Liver (tissue), 9 donors: ENCODE measurements around the gene ERGIC1. TPM values are rescaled to one million over a fixed set of nuclear protein-coding genes. Genes with fewer than 3 reads are reported as not detected.

Experiments used
- DNase-seq: peaks from one replicate; pipeline ENCODE4 v3.0.0-alpha.2; 2017; ENCODE audit warnings: low spot score
- H3K27ac ChIP-seq, 2 donors: one replicate each; pipeline ENCODE4 v1.7.0; 2013; ENCODE audit warnings: inconsistent platforms in 2 of 2, low read length in 2 of 2, control low read depth in 1 of 2, low read depth in 1 of 2, mild to moderate bottlenecking in 1 of 2
- H3K27me3 ChIP-seq, 4 donors: one replicate each; pipeline versions ENCODE4 v1.6.1 to v1.7.0; 2013; ENCODE audit warnings: low read length in 3 of 4, inconsistent platforms in 1 of 4, mild to moderate bottlenecking in 1 of 4, moderate library complexity in 1 of 4; ENCODE audit not compliant: control insufficient read depth in 4 of 4, insufficient read depth in 4 of 4
- H3K36me3 ChIP-seq, 4 donors: one replicate each; pipeline versions ENCODE4 v1.6.1 to v1.7.0; 2013; ENCODE audit warnings: low read length in 3 of 4, mild to moderate bottlenecking in 3 of 4, low read depth in 1 of 4, moderate library complexity in 1 of 4; ENCODE audit not compliant: control insufficient read depth in 4 of 4, insufficient read depth in 3 of 4
- H3K4me1 ChIP-seq, 4 donors: one replicate each; pipeline versions ENCODE4 v1.6.1 to v1.7.0; 2013; ENCODE audit warnings: low read length in 3 of 4, mild to moderate bottlenecking in 3 of 4, moderate library complexity in 1 of 4; ENCODE audit not compliant: control insufficient read depth in 4 of 4, insufficient read depth in 4 of 4
- H3K4me3 ChIP-seq, 3 donors: one replicate each; pipeline versions ENCODE4 v1.6.1 to v1.7.0; 2013; ENCODE audit warnings: low read length in 3 of 3, control low read depth in 1 of 3, low read depth in 1 of 3, mild to moderate bottlenecking in 1 of 3
- H3K9ac ChIP-seq, 2 donors: one replicate each; pipeline ENCODE4 v1.7.0; 2013; ENCODE audit warnings: low read length in 2 of 2, mild to moderate bottlenecking in 2 of 2, moderate library complexity in 2 of 2, control low read depth in 1 of 2, low read depth in 1 of 2
- H3K9me3 ChIP-seq, 4 donors: one replicate each; pipeline versions ENCODE4 v1.6.1 to v1.7.0; 2013; ENCODE audit warnings: low read length in 3 of 4; ENCODE audit not compliant: control insufficient read depth in 4 of 4
- ATF3 ChIP-seq: IDR thresholded peaks from 2 replicates; pipeline ENCODE4 v1.6.1; 2016; ENCODE audit warnings: antibody characterized with exemption
- CTCF ChIP-seq: fragments of 150-350 bp; IDR thresholded peaks from 2 replicates; pipeline ENCODE4 v1.5.1; 2017; ENCODE audit warnings: improper control_type of control experiment, low read depth, low read length; ENCODE audit not compliant: missing input control
- EGR1 ChIP-seq, 2 donors: IDR thresholded peaks; 2 replicates each; pipeline ENCODE4 v1.6.1; 2016 to 2018; ENCODE audit warnings: antibody characterized with exemption in 2 of 2, low read depth in 2 of 2
- FOXA1 ChIP-seq: IDR thresholded peaks from 2 replicates; pipeline ENCODE4 v1.6.1; 2016; ENCODE audit warnings: antibody characterized with exemption
- FOXA2 ChIP-seq: IDR thresholded peaks from 2 replicates; pipeline ENCODE4 v1.6.1; 2016; ENCODE audit warnings: antibody characterized with exemption
- GABPA ChIP-seq, 2 donors: IDR thresholded peaks in 1 of 2; conservative IDR thresholded peaks in 1 of 2; 2 replicates each; pipeline ENCODE4 v1.6.1; 2016; ENCODE audit warnings: antibody characterized with exemption in 2 of 2, mild to moderate bottlenecking in 1 of 2, moderate library complexity in 1 of 2
- HNF4A ChIP-seq, 2 donors: conservative IDR thresholded peaks; 2 replicates each; pipeline ENCODE4 v1.6.1; 2016; ENCODE audit warnings: antibody characterized with exemption in 2 of 2, mild to moderate bottlenecking in 2 of 2
- JUND ChIP-seq, 2 donors: IDR thresholded peaks; 2 replicates each; pipeline ENCODE4 v1.6.1; 2016; ENCODE audit warnings: antibody characterized with exemption in 2 of 2
- NR2F2 ChIP-seq: IDR thresholded peaks from 2 replicates; pipeline ENCODE4 v1.6.1; 2016; ENCODE audit warnings: antibody characterized with exemption
- RAD21 ChIP-seq, 2 donors: IDR thresholded peaks; 2 replicates each; pipeline ENCODE4 v1.6.1; 2016; ENCODE audit warnings: antibody characterized with exemption in 2 of 2, mild to moderate bottlenecking in 2 of 2
- REST ChIP-seq: IDR thresholded peaks from 2 replicates; pipeline ENCODE4 v1.6.1; 2016; ENCODE audit warnings: antibody characterized with exemption, mild to moderate bottlenecking
- RXRA ChIP-seq, 2 donors: IDR thresholded peaks; 2 replicates each; pipeline ENCODE4 v1.6.1; 2017 to 2018; ENCODE audit warnings: antibody characterized with exemption in 2 of 2, mild to moderate bottlenecking in 1 of 2
- SP1 ChIP-seq: IDR thresholded peaks from 2 replicates; pipeline ENCODE4 v1.6.1; 2018; ENCODE audit warnings: antibody characterized with exemption, mild to moderate bottlenecking
- TAF1 ChIP-seq: conservative IDR thresholded peaks from 2 replicates; pipeline ENCODE4 v1.6.1; 2016; ENCODE audit warnings: antibody characterized with exemption, mild to moderate bottlenecking
- YY1 ChIP-seq: IDR thresholded peaks from 2 replicates; pipeline ENCODE4 v1.6.1; 2016; ENCODE audit warnings: antibody characterized with exemption, mild to moderate bottlenecking
- WGBS: extraction: QIAGEN DNeasy Blood & Tissue Kit; methylation state at CpG from one replicate; pipeline ENCODE4 v1.1.7; 2013; 5-methylcytosine and 5-hydroxymethylcytosine counted together
- polyA plus RNA-seq, 2 donors: library from polyadenylated mRNA; stranded (reverse) in 1 of 2; unstranded in 1 of 2; fragments of 200-250 nt in 1 of 2; fragments of >200 nt in 1 of 2; fragmentation: Nextera tagmentation in 1 of 2; extraction: Ambion mirVana in 1 of 2; gene quantifications; one replicate each; pipeline versions ENCODE4 v1.2.1 to v1.2.3, GENCODE V29; 2013 to 2015
- total RNA-seq, 2 donors: library from RNA; depleted of rRNA; stranded (reverse); fragments of >200 nt; gene quantifications; one replicate each; pipeline ENCODE4 v1.2.3, GENCODE V29; 2014
- donor health status: healthy.
- donor health status: healthy.
- donor health status: healthy.
- donor health status: healthy.
- donor health status: healthy.

The ERGIC1 gene
- total and polyA plus RNA-seq, 4 donors, result 45.4 to 155 (median 101) TPM

- Histone ChIP-seq H3K4me3 (no peak overlapping the region), H3K36me3 (no peaks in the 10 kb centered on the region), H3K9me3 (no peaks in the 10 kb centered on the region), H3K27ac (no peak overlapping the region), H3K4me1 (peaks cover 3 to 6% (median 4%) of the 10 kb centered on the region in 4 donors), H3K27me3 (no peaks in the 10 kb centered on the region), H3K9ac (no peak overlapping the region)
- DNase-seq, result no peak
- 77% methylated on average over 2 of the region's 2 CpGs for WGBS
- no peak for TF ChIP-seq NR2F2
- TF ChIP-seq JUND (IDR thresholded peaks at IDR 0.05), result no peak
- no peak for TF ChIP-seq CTCF
- no peak for TF ChIP-seq FOXA2
- TF ChIP-seq GABPA (IDR thresholded peaks at IDR 0.05 in 1 of 2, conservative IDR thresholded peaks at IDR 0.05 in 1 of 2), result no peak
- TF ChIP-seq YY1, result no peak
- no peak for TF ChIP-seq RAD21 (IDR thresholded peaks at IDR 0.05)
- TF ChIP-seq ATF3, result no peak
- no peak for TF ChIP-seq FOXA1
- TF ChIP-seq SP1, result no peak
- TF ChIP-seq EGR1 (IDR thresholded peaks at IDR 0.05; ENCODE audit: low read depth in 2 of 2), result no peak
- no peak for TF ChIP-seq TAF1
- TF ChIP-seq HNF4A (conservative IDR thresholded peaks at IDR 0.05), result no peak
- no peak for TF ChIP-seq REST
Measured at GRCh38 chr5:172802112-172802511, 31.9 kb upstream of the ERGIC1 start.

- 93% methylated on average over 4 of the region's 4 CpGs for WGBS
- H3K27ac ChIP-seq, result no peak overlapping the region
Measured at GRCh38 chr5:172802567-172803176, 31.4 kb upstream of the ERGIC1 start.

More at GRCh38 chr5:172802567-172803176, 31.4 kb upstream of the ERGIC1 start:
- Histone ChIP-seq H3K36me3 (no peaks in the 10 kb centered on the region), H3K27me3 (no peaks in the 10 kb centered on the region), H3K4me1 (peaks cover 3 to 6% (median 3%) of the 10 kb centered on the region in 4 donors), H3K4me3 (no peak overlapping the region), H3K9me3 (no peaks in the 10 kb centered on the region), H3K9ac (no peak overlapping the region)
- TF ChIP-seq ATF3 (no peak), RXRA (IDR thresholded peaks at IDR 0.05) (no peak), GABPA (IDR thresholded peaks at IDR 0.05 in 1 of 2, conservative IDR thresholded peaks at IDR 0.05 in 1 of 2) (no peak), REST (no peak), FOXA1 (no peak)
- DNase-seq, result no peak
